Breast epithelium (tissue), 4 donors: ENCODE measurements around the gene WNT6. TPM values are rescaled to one million over a fixed set of nuclear protein-coding genes. Genes with fewer than 3 reads are reported as not detected.
A peak's percentile ranks its signal among the peaks of the same experiment; 100 is the strongest.

ENCODE experiments used
- DNase-seq, 2 donors: peaks; one replicate each; pipeline ENCODE4 v3.0.0-alpha.2; 2019; ENCODE audit warnings: low spot score in 2 of 2
- H3K27ac ChIP-seq, 2 donors: fragments of 200-600 bp; sonication (generic) in 1 of 2; one replicate each; pipeline ENCODE4 v1.5.1; 2016 to 2019; ENCODE audit warnings: mild to moderate bottlenecking in 1 of 2
- H3K27me3 ChIP-seq, 2 donors: fragments of 200-600 bp; sonication (generic) in 1 of 2; one replicate each; pipeline versions ENCODE4 v1.5.1 to v1.6.0; 2017 to 2019; ENCODE audit warnings: control low read depth in 1 of 2, mild to moderate bottlenecking in 1 of 2
- H3K36me3 ChIP-seq: fragments of 200-600 bp; one replicate; pipeline ENCODE4 v1.5.1; 2019
- H3K4me1 ChIP-seq, 2 donors: fragments of 200-600 bp; sonication (generic); one replicate each; pipeline ENCODE4 v1.5.1; 2016 to 2019; ENCODE audit warnings: control low read depth in 1 of 2
- H3K4me3 ChIP-seq, 3 donors: fragments of 200-600 bp; sonication (generic); 1 replicate in 2 of 3; 2 replicates in 1 of 3; pipeline ENCODE4 v1.5.1; 2016 to 2019; ENCODE audit warnings: mild to moderate bottlenecking in 3 of 3, moderate library complexity in 2 of 3
- H3K9me3 ChIP-seq, 2 donors: fragments of 200-600 bp; sonication (generic) in 1 of 2; one replicate each; pipeline ENCODE4 v1.5.1; 2016 to 2019; ENCODE audit warnings: control low read depth in 1 of 2
- POLR2A ChIP-seq: fragments of 450-650 bp; IDR thresholded peaks from one replicate; pipeline ENCODE4 v1.6.1; 2016; ENCODE audit warnings: antibody characterized with exemption, mild to moderate bottlenecking, moderate library complexity
- POLR2AphosphoS5 ChIP-seq, 3 donors: sonication (generic); formaldehyde crosslinking; IDR thresholded peaks; one replicate each; pipeline ENCODE4 v1.6.1; 2017; ENCODE audit warnings: antibody characterized with exemption in 3 of 3
- intact Hi-C: fragments of 100-400 bp; cut with DNase I; formaldehyde crosslinking; loops from one replicate; pipeline ENCODE4 v1.15.1; 2023; ENCODE audit warnings: low total_unique reads
- total RNA-seq, 3 donors: library from RNA; depleted of rRNA; stranded (reverse); fragments of >200 nt; gene quantifications; one replicate each; pipeline ENCODE4 v1.1.0, GENCODE V29; 2016
- TF ChIP-seq, protein P1 (sequence below), 3 donors: fragments of 450-650 bp; IDR thresholded peaks; one replicate each; pipeline ENCODE4 v1.5.1; 2016 to 2017; ENCODE audit warnings: antibody characterized with exemption in 3 of 3, mild to moderate bottlenecking in 3 of 3, moderate library complexity in 3 of 3

Gene WNT6
- total RNA-seq, 3 donors from 2014 or later, result 0.48 to 3.3 (median 1.3) TPM

DNA sequence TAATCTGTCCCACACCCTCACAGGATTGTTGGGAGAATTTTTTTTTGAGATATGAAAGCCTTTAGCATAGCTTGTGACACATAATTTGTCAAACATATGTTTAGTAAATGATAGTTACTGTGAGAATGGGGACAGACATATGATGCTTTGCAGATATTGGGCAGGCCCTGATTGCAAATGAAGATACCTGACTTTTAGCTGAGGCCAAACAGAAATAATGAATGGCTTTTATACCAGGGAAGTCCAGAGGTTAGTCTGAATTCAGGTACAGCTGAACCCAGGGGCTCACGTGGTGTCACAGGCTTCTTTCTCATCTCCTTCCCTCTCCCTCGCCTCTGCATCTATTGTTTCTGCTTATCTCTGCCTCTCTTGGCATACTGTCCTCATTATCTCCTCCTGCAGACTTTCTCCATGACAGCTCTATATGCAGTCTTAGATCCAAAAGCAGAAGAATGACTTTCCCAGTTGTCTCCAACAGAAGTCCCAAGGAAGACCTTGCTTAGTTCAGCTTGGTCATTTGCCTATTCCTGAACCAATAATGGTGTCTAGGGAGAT, 16.2 kb downstream of the WNT6 start:
- TF ChIP-seq POLR2AphosphoS5 (IDR thresholded peaks at IDR 0.05) (no peak), POLR2A (no peak)
- TF ChIP-seq, protein P1, sequence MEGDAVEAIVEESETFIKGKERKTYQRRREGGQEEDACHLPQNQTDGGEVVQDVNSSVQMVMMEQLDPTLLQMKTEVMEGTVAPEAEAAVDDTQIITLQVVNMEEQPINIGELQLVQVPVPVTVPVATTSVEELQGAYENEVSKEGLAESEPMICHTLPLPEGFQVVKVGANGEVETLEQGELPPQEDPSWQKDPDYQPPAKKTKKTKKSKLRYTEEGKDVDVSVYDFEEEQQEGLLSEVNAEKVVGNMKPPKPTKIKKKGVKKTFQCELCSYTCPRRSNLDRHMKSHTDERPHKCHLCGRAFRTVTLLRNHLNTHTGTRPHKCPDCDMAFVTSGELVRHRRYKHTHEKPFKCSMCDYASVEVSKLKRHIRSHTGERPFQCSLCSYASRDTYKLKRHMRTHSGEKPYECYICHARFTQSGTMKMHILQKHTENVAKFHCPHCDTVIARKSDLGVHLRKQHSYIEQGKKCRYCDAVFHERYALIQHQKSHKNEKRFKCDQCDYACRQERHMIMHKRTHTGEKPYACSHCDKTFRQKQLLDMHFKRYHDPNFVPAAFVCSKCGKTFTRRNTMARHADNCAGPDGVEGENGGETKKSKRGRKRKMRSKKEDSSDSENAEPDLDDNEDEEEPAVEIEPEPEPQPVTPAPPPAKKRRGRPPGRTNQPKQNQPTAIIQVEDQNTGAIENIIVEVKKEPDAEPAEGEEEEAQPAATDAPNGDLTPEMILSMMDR (IDR thresholded peaks at IDR 0.05), result no peak
- Histone ChIP-seq H3K27me3 (peaks cover 0 to 58% of the 10 kb centered on the region in 2 donors), H3K4me1 (peaks cover 0 to 4% of the 10 kb centered on the region in 2 donors), H3K4me3 (no peak overlapping the region), H3K36me3 (no peaks in the 10 kb centered on the region), H3K9me3 (no peaks in the 10 kb centered on the region), H3K27ac (no peak overlapping the region)
- intact Hi-C loops, result no loop called here
- no peak for DNase-seq

DNA sequence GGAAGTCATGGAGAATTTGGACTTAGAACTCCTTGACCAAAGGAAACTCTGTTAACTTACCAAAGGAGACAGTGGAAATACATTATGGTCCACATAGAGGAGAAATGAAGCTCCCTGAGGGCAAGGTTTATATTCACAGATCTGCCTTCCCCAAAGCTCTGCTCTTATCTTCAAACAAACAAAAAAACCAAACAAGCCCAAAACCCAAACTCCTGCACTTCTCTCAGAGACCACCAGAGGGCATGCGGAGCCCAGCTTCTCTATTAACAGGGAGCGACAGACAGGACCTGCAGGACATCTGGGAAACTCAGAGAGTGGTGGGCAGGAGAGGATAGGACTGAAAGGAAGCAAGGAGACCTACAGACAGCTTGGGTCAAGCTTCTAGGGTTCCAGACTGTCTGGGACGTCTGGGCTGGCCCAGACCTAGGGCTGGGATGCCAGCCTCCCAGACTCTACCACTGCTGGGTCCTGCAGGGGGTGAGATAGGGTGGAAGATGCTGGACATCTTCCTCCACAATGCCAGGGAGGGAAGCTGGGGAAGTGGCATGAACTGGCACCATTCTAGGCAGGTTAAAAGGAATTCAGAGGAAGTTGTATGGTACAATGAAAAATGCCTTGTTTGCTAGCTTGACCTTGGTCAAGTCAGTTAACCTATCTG, 17.1 kb downstream of the WNT6 start:
- no peaks in the 10 kb centered on the region for H3K9me3 ChIP-seq
- H3K27ac ChIP-seq, result no peak overlapping the region
- peaks cover 0 to 54% of the 10 kb centered on the region in 2 donors for H3K27me3 ChIP-seq
- H3K4me1 ChIP-seq, result peaks cover 0 to 4% of the 10 kb centered on the region in 2 donors
- H3K36me3 ChIP-seq, result no peaks in the 10 kb centered on the region
- no peak for DNase-seq
- intact Hi-C loops, result no loop called here
- TF ChIP-seq POLR2A, result no peak
- TF ChIP-seq, protein P1 (IDR thresholded peaks at IDR 0.05), result peak; percentile 85 to 93 (median 90)
- no peak overlapping the region for H3K4me3 ChIP-seq

DNA sequence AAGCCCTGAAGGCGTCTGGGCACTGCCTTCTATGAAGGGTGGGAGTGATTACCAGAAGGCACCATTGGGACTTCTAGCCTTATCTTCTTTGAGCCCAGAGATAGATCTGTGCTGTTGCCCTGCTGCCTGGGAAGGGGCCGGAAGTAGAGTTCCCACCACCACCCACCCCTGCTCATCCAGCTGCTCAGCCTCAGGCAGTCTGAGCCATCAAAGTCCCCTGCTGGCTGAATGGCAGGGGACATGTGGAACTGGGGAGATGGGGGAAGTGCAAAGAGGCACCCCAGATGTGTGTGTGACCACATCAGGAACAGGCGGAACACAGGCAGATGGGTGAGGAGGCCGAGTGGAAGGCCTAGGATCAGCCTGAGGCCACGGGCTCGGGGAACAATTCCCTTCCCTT, 17.7 kb downstream of the WNT6 start:
- no peak for TF ChIP-seq POLR2A
- TF ChIP-seq, protein P1 (IDR thresholded peaks at IDR 0.05), result no peak
- peaks cover 0 to 49% of the 10 kb centered on the region in 2 donors for H3K27me3 ChIP-seq
- H3K9me3 ChIP-seq, result no peaks in the 10 kb centered on the region
- peaks cover 0 to 4% of the 10 kb centered on the region in 2 donors for H3K4me1 ChIP-seq
- no peak overlapping the region for H3K4me3 ChIP-seq
- H3K27ac ChIP-seq, result no peak overlapping the region
- no peak for DNase-seq
- no peaks in the 10 kb centered on the region for H3K36me3 ChIP-seq
- intact Hi-C loops, result no loop called here

DNA sequence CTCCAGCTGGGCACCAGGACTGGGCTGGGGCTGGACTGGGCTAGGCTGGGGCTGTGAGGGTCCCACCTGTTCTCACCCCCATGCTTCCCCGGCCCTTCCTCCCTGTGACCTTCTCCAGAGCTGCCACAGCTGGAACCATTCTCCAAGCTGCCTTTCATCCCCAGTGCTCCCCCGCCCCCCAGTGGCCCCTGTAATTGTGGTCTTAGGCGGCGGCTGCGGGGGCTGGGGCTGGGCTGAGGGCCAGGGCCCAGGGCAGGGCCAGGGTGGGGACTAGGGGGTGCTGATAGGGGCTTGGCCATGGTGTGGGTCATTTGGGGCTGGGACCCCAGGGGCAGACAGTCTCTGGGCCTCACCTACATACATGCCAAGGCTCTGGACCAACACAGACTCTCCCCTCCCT, 18.3 kb downstream of the WNT6 start:
- Histone ChIP-seq H3K4me1 (peaks cover 0 to 4% of the 10 kb centered on the region in 2 donors), H3K27me3 (peaks cover 0 to 45% of the 10 kb centered on the region in 2 donors), H3K27ac (no peak overlapping the region), H3K36me3 (no peaks in the 10 kb centered on the region), H3K4me3 (no peak overlapping the region), H3K9me3 (no peaks in the 10 kb centered on the region)
- TF ChIP-seq POLR2AphosphoS5 (IDR thresholded peaks at IDR 0.05) (no peak), POLR2A (no peak)
- TF ChIP-seq, protein P1 (IDR thresholded peaks at IDR 0.05), result no peak
- DNase-seq, result no peak
- intact Hi-C loops, result no loop called here

DNA sequence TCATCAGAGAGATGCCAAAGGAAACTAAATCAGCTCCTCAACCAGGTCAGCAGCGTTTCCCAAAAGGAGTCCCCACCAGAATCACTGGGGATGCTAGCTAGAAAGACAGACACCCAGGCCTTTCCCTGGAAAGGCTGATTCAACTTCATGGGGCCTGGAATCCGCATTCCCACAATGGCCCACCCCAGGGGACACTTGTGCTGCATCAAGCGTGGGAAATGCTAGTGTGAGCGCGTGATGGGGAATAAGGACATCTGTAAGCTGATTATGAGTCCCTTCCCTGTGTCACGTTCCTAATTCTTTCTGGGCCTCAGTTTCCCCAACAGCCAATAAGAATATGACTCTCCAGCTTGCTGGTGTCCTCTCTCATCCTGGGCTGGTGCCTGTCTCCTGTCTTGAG, 18.9 kb downstream of the WNT6 start:
- no peak for DNase-seq
- TF ChIP-seq, protein P1 (IDR thresholded peaks at IDR 0.05), result no peak
- TF ChIP-seq POLR2AphosphoS5 (IDR thresholded peaks at IDR 0.05), result no peak
- no peak for TF ChIP-seq POLR2A
- Histone ChIP-seq H3K9me3 (no peaks in the 10 kb centered on the region), H3K4me1 (peaks cover 0 to 4% of the 10 kb centered on the region in 2 donors), H3K27me3 (peaks cover 0 to 43% of the 10 kb centered on the region in 2 donors), H3K27ac (no peak overlapping the region), H3K4me3 (no peak overlapping the region), H3K36me3 (no peaks in the 10 kb centered on the region)
- intact Hi-C loops, result no loop called here
